T-helper 2 cell treated with Interferon-gamma antibody and Interleukin-4, amounts not matched to agents 100 ng/mL and 5 ng/mL, for 36 hours (primary cell): Measurements from ENCODE around the gene PITPNC1. TPM values are rescaled to one million over a fixed set of nuclear protein-coding genes. Genes with fewer than 3 reads are reported as not detected.

Source experiments
- intact Hi-C: fragments of 100-400 bp; cut with micrococcal nuclease; formaldehyde crosslinking; loops from one replicate; pipeline ENCODE4 v1.15.1; 2023
- total RNA-seq: library from RNA; stranded (reverse); gene quantifications from 2 replicates; pipeline ENCODE4 v1.2.3, GENCODE V29; 2022

PITPNC1 gene
- total RNA-seq, 1 donor from 2014 or later = 24.7 TPM

GRCh38 chr17:67532326-67532871 lies 155.3 kb downstream of the PITPNC1 start:
- intact Hi-C loops = no loop called here

GRCh38 chr17:67534941-67535340 lies 157.9 kb downstream of the PITPNC1 start:
- intact Hi-C loops = no loop called here

- intact Hi-C loops = no loop called here
Measured at GRCh38 chr17:67542219-67543114, 165.4 kb downstream of the PITPNC1 start.

GRCh38 chr17:67544364-67544955 lies 167.4 kb downstream of the PITPNC1 start:
- intact Hi-C loops = no loop called here

GRCh38 chr17:67546578-67547527 lies 169.8 kb downstream of the PITPNC1 start:
- intact Hi-C loops = no loop called here

- intact Hi-C loops = no loop called here
Measured at GRCh38 chr17:67548693-67549092, 171.6 kb downstream of the PITPNC1 start.

- intact Hi-C loops = no loop called here
Measured at GRCh38 chr17:67549820-67550219, 172.7 kb downstream of the PITPNC1 start.

GRCh38 chr17:67554634-67555033 lies 177.6 kb downstream of the PITPNC1 start:
- intact Hi-C loops = no loop called here

GRCh38 chr17:67555855-67556254 lies 178.8 kb downstream of the PITPNC1 start:
- intact Hi-C loops = no loop called here

GRCh38 chr17:67557052-67557845 lies 180.2 kb downstream of the PITPNC1 start:
- intact Hi-C loops = no loop called here

GRCh38 chr17:67557921-67558320 lies 180.8 kb downstream of the PITPNC1 start:
- intact Hi-C loops = no loop called here

GRCh38 chr17:67558740-67559380 lies 181.8 kb downstream of the PITPNC1 start:
- intact Hi-C loops = no loop called here

GRCh38 chr17:67559381-67559966 lies 182.4 kb downstream of the PITPNC1 start:
- intact Hi-C loops = no loop called here

GRCh38 chr17:67562005-67562404 lies 184.9 kb downstream of the PITPNC1 start:
- intact Hi-C loops = no loop called here

- intact Hi-C loops = no loop called here
Measured at GRCh38 chr17:67563692-67564228, 186.7 kb downstream of the PITPNC1 start.

GRCh38 chr17:67565068-67565467 lies 188.0 kb downstream of the PITPNC1 start:
- intact Hi-C loops = no loop called here

- intact Hi-C loops = no loop called here
Measured at GRCh38 chr17:67566656-67567055, 189.6 kb downstream of the PITPNC1 start.

GRCh38 chr17:67569015-67569451 lies 192.0 kb downstream of the PITPNC1 start:
- intact Hi-C loops = no loop called here

- intact Hi-C loops = no loop called here
Measured at GRCh38 chr17:67569873-67570272, 192.8 kb downstream of the PITPNC1 start.
